T-helper 1 cell treated with Interleukin-12 subunit alpha and Interleukin-12 subunit beta and Interleukin-4 antibody, amounts not matched to agents 30 μg/mL and 1 μg/mL, for 36 hours (primary cell): ENCODE data around the gene CYP19A1.
A peak's percentile ranks its signal among the peaks of the same experiment; 100 is the strongest.

Experiments used
- H3K27ac Mint-ChIP-seq: one replicate; pipeline ENCODE4 v1.8.0; 2021; ENCODE audit warnings: mild to moderate bottlenecking, mixed read lengths
- H3K27me3 Mint-ChIP-seq: one replicate; pipeline ENCODE4 v1.8.0; 2021; ENCODE audit warnings: low read depth, mixed read lengths
- H3K36me3 Mint-ChIP-seq: one replicate; pipeline ENCODE4 v1.8.0; 2021; ENCODE audit warnings: low read depth, mixed read lengths
- H3K4me1 Mint-ChIP-seq: one replicate; pipeline ENCODE4 v1.8.0; 2021; ENCODE audit warnings: low read depth, mixed read lengths
- H3K4me3 Mint-ChIP-seq: one replicate; pipeline ENCODE4 v1.8.0; 2021; ENCODE audit warnings: mild to moderate bottlenecking, moderate library complexity, mixed read lengths
- H3K9me3 Mint-ChIP-seq: one replicate; pipeline ENCODE4 v1.8.0; 2021; ENCODE audit warnings: mixed read lengths

CYP19A1 gene

GRCh38 chr15:51260202-51260601 lies 78.2 kb downstream of the CYP19A1 start:
- Mint-ChIP-seq H3K4me1 (no peaks in the 10 kb centered on the region), H3K4me3 (no peak overlapping the region), H3K27me3 (no peaks in the 10 kb centered on the region), H3K36me3 (no peaks in the 10 kb centered on the region), H3K27ac (no peak overlapping the region), H3K9me3 (peaks cover 5% of the 10 kb centered on the region)

GRCh38 chr15:51255533-51255932 lies 82.9 kb downstream of the CYP19A1 start:
- Mint-ChIP-seq H3K27ac (no peak overlapping the region), H3K9me3 (no peaks in the 10 kb centered on the region), H3K36me3 (no peaks in the 10 kb centered on the region), H3K4me3 (no peak overlapping the region), H3K27me3 (peaks cover 9% of the 10 kb centered on the region), H3K4me1 (no peaks in the 10 kb centered on the region)

- Mint-ChIP-seq H3K27me3 (peaks cover 14% of the 10 kb centered on the region), H3K36me3 (no peaks in the 10 kb centered on the region), H3K4me3 (no peak overlapping the region), H3K4me1 (no peaks in the 10 kb centered on the region), H3K27ac (no peak overlapping the region), H3K9me3 (no peaks in the 10 kb centered on the region)
These were observed 85.0 kb downstream of the CYP19A1 start for GRCh38 chr15:51253366-51253765.

GRCh38 chr15:51252671-51253070 lies 85.7 kb downstream of the CYP19A1 start:
- no peak overlapping the region for H3K4me3 Mint-ChIP-seq

GRCh38 chr15:51251556-51251955 lies 86.8 kb downstream of the CYP19A1 start:
- H3K36me3 Mint-ChIP-seq = no peaks in the 10 kb centered on the region
- H3K4me1 Mint-ChIP-seq = no peaks in the 10 kb centered on the region
- H3K27me3 Mint-ChIP-seq = peaks cover 14% of the 10 kb centered on the region
- H3K9me3 Mint-ChIP-seq = no peaks in the 10 kb centered on the region
- no peak overlapping the region for H3K4me3 Mint-ChIP-seq
- H3K27ac Mint-ChIP-seq = no peak overlapping the region

More at GRCh38 chr15:51252671-51253070, 85.7 kb downstream of the CYP19A1 start:
- no peaks in the 10 kb centered on the region for H3K36me3 Mint-ChIP-seq
- H3K27ac Mint-ChIP-seq = no peak overlapping the region
- H3K27me3 Mint-ChIP-seq = peaks cover 14% of the 10 kb centered on the region
- no peaks in the 10 kb centered on the region for H3K9me3 Mint-ChIP-seq
- H3K4me1 Mint-ChIP-seq = no peaks in the 10 kb centered on the region

GRCh38 chr15:51250217-51251011 lies 88.0 kb downstream of the CYP19A1 start:
- Mint-ChIP-seq H3K4me1 (no peaks in the 10 kb centered on the region), H3K9me3 (no peaks in the 10 kb centered on the region), H3K4me3 (no peak overlapping the region), H3K36me3 (no peaks in the 10 kb centered on the region), H3K27ac (peak overlapping the region; percentile 53), H3K27me3 (peaks cover 14% of the 10 kb centered on the region)

GRCh38 chr15:51245628-51246027 lies 92.8 kb downstream of the CYP19A1 start:
- H3K36me3 Mint-ChIP-seq = no peaks in the 10 kb centered on the region
- no peak overlapping the region for H3K27ac Mint-ChIP-seq
- peaks cover 8% of the 10 kb centered on the region for H3K4me1 Mint-ChIP-seq
- H3K27me3 Mint-ChIP-seq = peaks cover 5% of the 10 kb centered on the region
- no peaks in the 10 kb centered on the region for H3K9me3 Mint-ChIP-seq
- no peak overlapping the region for H3K4me3 Mint-ChIP-seq

GRCh38 chr15:51244423-51244869 lies 94.0 kb downstream of the CYP19A1 start:
- peaks cover 5% of the 10 kb centered on the region for H3K27me3 Mint-ChIP-seq
- H3K4me1 Mint-ChIP-seq = peaks cover 15% of the 10 kb centered on the region

GRCh38 chr15:51243774-51244173 lies 94.6 kb downstream of the CYP19A1 start:
- H3K4me1 Mint-ChIP-seq = peaks cover 15% of the 10 kb centered on the region
- H3K27me3 Mint-ChIP-seq = peaks cover 4% of the 10 kb centered on the region
- no peak overlapping the region for H3K4me3 Mint-ChIP-seq
- H3K27ac Mint-ChIP-seq = no peak overlapping the region
- H3K36me3 Mint-ChIP-seq = no peaks in the 10 kb centered on the region
- no peaks in the 10 kb centered on the region for H3K9me3 Mint-ChIP-seq

More at GRCh38 chr15:51244423-51244869, 94.0 kb downstream of the CYP19A1 start:
- H3K27ac Mint-ChIP-seq = no peak overlapping the region
- no peak overlapping the region for H3K4me3 Mint-ChIP-seq
- H3K36me3 Mint-ChIP-seq = no peaks in the 10 kb centered on the region
- no peaks in the 10 kb centered on the region for H3K9me3 Mint-ChIP-seq

- H3K36me3 Mint-ChIP-seq = no peaks in the 10 kb centered on the region
- no peak overlapping the region for H3K27ac Mint-ChIP-seq
These were observed 98.3 kb downstream of the CYP19A1 start for GRCh38 chr15:51240066-51240465.

GRCh38 chr15:51237816-51238215 lies 100.6 kb downstream of the CYP19A1 start:
- peaks cover 9% of the 10 kb centered on the region for H3K4me1 Mint-ChIP-seq
- H3K9me3 Mint-ChIP-seq = no peaks in the 10 kb centered on the region
- H3K4me3 Mint-ChIP-seq = no peak overlapping the region
- no peaks in the 10 kb centered on the region for H3K36me3 Mint-ChIP-seq
- peaks cover 22% of the 10 kb centered on the region for H3K27me3 Mint-ChIP-seq
- H3K27ac Mint-ChIP-seq = no peak overlapping the region

More at GRCh38 chr15:51240066-51240465, 98.3 kb downstream of the CYP19A1 start:
- H3K27me3 Mint-ChIP-seq = peaks cover 22% of the 10 kb centered on the region
- peaks cover 15% of the 10 kb centered on the region for H3K4me1 Mint-ChIP-seq
- no peak overlapping the region for H3K4me3 Mint-ChIP-seq
- H3K9me3 Mint-ChIP-seq = no peaks in the 10 kb centered on the region

GRCh38 chr15:51234176-51234927 lies 104.0 kb downstream of the CYP19A1 start:
- Mint-ChIP-seq H3K36me3 (no peaks in the 10 kb centered on the region), H3K4me1 (no peaks in the 10 kb centered on the region), H3K9me3 (no peaks in the 10 kb centered on the region), H3K4me3 (no peak overlapping the region), H3K27ac (no peak overlapping the region), H3K27me3 (peaks cover 20% of the 10 kb centered on the region)

GRCh38 chr15:51232581-51232980 lies 105.8 kb downstream of the CYP19A1 start:
- no peaks in the 10 kb centered on the region for H3K36me3 Mint-ChIP-seq

GRCh38 chr15:51229907-51230330 lies 108.5 kb downstream of the CYP19A1 start:
- no peaks in the 10 kb centered on the region for H3K9me3 Mint-ChIP-seq
- H3K27me3 Mint-ChIP-seq = peaks cover 2% of the 10 kb centered on the region
- H3K27ac Mint-ChIP-seq = no peak overlapping the region
- H3K36me3 Mint-ChIP-seq = no peaks in the 10 kb centered on the region
- H3K4me1 Mint-ChIP-seq = peaks cover 10% of the 10 kb centered on the region
- H3K4me3 Mint-ChIP-seq = no peak overlapping the region

More at GRCh38 chr15:51232581-51232980, 105.8 kb downstream of the CYP19A1 start:
- peaks cover 18% of the 10 kb centered on the region for H3K27me3 Mint-ChIP-seq
- H3K4me1 Mint-ChIP-seq = peaks cover 6% of the 10 kb centered on the region
- no peak overlapping the region for H3K27ac Mint-ChIP-seq
- H3K9me3 Mint-ChIP-seq = no peaks in the 10 kb centered on the region
- no peak overlapping the region for H3K4me3 Mint-ChIP-seq
